HG03558 (cell line): ENCODE measurements around the gene DUOXA2.
A peak's percentile ranks its signal among the peaks of the same experiment; 100 is the strongest.

Source experiments
- ATAC-seq: cut with Tn5 transposase; IDR thresholded peaks from one replicate; pipeline ENCODE4 v1.9.1; 2021; ENCODE audit warnings: moderate number of reproducible peaks; ENCODE audit not compliant: unreplicated experiment; ENCODE audit errors: extremely low read depth

The DUOXA2 gene

DNA sequence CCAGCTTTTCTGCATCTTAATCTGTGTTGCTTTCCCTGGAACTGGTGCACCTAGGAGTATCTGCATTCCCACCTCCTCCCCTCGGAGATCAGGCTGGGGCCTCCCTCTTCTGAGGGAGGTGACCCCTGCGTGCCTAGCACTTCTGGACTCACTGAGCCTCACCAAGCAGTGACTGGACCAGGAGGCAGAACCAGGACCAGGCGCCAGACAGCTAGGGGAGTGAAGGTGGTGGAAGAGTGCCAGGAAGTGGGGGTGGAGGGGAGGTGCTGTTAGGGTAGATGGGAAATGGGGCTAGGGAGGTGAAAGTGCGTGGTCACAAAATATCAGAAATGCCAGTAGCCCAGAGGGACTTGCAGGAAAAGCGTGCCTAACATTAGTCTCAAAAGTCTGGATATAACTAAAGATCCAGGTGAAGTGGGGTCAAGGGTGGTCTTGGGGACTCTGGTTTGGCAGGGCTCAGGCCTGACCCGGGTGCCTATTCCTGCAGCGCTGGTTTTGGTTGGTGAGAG is 1.2 kb downstream of the DUOXA2 start:
- no peak for ATAC-seq

GRCh38 chr15:45116006-45116481 is 1.9 kb downstream of the DUOXA2 start:
- ATAC-seq = no peak

GRCh38 chr15:45116482-45117307 is 2.6 kb downstream of the DUOXA2 start:
- no peak for ATAC-seq

DNA sequence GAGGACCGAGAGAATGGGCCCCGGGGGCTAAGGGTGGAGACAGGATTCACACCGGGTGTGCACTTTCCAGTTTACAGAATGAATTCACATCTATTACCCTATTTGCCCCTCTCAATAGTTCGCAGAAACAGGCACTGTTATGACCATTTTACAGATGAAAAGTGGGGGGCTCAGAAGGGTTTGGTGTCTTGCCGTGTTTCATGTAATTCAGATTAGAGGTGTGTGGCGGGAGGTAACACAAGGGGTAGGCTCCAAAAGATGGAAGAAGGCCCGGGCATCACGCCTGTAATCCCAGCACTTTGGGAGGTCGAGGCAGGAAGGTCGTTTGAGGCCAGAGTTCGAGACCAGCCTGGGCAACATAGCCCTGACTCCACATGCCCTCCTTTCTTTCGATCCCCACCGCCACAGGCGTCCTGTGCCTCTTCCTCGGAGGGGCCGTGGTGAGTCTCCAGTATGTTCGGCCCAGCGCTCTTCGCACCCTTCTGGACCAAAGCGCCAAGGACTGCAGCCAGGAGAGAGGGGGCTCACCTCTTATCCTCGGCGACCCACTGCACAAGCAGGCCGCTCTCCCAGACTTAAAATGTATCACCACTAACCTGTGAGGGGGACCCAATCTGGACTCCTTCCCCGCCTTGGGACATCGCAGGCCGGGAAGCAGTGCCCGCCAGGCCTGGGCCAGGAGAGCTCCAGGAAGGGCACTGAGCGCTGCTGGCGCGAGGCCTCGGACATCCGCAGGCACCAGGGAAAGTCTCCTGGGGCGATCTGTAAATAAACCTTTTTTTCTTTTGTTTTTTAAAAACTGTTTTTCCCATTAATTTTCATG is 3.4 kb downstream of the DUOXA2 start:
- ATAC-seq = no peak

GRCh38 chr15:45118131-45118588 is 4.0 kb downstream of the DUOXA2 start:
- ATAC-seq = peak; percentile 88

- ATAC-seq = no peak
Measured at GRCh38 chr15:45118996-45119395, 4.9 kb downstream of the DUOXA2 start.

DNA sequence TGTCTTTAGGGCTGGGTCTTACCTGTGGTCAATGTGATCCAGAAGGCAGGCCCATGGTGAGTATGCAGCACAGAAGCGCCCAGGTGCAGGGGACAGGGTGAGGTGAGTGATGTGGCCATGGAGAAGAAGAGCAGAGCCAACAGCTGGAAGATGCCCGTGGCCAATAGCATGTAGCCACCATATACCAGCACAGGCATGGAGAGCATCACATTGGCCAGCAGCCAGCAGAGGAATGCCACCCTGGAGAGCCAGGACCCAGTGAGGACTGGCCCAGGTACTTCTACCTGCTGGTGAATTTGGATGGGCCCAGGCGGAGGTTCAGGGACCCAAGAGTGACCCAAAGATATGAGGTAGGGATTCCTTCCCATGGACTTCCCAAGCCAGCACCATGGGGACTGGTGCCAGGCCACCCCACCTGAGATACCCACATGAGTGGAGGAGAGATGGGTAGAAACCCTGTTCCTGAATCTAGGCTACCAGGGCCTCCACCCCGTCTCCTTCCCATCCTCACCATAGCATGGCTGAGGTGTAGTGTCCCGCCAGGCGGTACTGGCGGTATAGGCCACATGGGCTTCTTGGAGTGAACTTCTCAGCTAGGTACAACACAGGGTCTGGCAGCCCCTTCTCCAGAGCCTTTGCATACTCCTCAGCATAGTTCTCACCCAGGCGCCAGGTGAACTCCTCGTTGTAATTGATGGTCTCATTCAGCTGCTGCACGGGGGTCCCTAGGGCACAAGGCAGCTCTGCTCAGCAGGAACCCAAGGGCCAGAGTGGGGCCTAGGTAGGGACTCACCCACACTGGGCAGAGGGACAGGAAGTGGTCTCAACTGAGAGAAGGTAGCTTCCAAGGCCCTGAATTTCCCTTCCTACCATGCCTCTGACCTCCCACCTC is 6.2 kb downstream of the DUOXA2 start:
- no peak for ATAC-seq

DNA sequence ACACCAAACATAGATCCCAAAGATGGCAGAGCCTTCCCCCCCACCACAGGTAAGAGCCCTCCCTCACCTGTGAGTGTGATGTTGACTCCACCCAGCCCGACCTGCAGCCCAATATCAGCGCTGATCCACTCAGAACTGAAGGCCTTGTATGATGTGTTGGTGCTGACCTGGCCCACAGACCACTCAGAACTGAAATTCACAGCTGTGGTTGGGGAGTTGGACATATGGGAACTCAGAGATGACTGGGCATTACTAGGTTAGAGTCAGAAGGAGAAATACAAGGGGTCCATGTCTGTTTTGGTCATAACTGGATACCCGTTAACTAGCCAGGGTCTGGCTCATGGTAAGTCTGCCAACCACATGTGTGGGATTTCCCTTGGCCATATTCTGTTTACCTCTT is 6.9 kb downstream of the DUOXA2 start:
- no peak for ATAC-seq

DNA sequence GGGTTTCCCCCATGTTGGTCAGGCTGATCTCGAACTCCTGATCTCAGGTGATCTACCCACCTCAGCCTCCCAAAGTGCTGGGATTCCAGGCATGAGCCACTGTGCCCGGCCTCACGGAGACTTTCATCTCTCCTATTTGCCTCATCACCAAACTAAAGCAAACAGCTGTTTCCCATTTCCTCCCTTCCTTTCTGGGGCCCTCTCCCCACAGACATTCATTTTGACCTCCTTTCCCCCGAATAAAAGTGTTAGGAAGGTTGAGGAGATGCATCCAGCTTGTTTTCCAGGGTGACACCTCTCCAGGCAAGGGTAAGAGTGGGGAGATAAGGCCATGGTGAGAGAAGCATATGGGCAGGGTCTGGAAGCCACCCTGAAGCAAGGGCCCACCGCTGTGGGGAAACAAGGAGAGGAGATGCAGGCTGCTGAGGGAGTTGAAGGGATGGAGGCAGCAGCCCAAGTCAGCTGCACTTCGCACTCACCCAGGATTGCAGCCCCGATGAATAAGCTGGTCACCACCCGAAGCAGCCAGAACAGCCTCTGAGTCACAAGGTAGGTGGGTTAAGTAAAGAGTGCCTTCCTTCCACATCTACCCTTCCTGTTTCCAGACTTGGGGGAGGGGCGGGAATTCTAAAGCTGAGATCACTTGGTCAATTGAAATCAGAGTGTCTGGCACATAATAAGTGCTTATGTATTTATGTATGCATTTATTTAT is 7.7 kb downstream of the DUOXA2 start:
- ATAC-seq = no peak

DNA sequence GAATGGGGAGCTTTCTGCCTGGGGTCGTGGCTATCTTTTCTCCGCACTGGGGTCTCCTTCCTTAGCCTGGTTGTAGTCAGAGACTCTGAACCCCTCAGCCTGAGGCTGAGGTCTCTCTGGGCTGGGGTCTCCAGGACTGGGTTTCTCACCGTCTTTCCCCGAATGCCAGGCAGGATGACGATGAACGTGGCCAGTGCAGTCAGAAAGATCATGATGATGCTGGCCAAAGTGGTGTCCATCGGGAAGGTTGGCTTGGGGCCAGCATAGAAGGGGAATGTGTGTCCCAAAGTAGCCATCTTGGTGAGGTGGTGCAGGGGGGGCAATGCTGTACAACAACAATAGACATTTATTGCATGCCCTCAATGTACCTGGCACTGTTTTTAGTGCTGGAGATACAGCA is 8.6 kb downstream of the DUOXA2 start:
- no peak for ATAC-seq

GRCh38 chr15:45123397-45123796 is 9.3 kb downstream of the DUOXA2 start:
- no peak for ATAC-seq

DNA sequence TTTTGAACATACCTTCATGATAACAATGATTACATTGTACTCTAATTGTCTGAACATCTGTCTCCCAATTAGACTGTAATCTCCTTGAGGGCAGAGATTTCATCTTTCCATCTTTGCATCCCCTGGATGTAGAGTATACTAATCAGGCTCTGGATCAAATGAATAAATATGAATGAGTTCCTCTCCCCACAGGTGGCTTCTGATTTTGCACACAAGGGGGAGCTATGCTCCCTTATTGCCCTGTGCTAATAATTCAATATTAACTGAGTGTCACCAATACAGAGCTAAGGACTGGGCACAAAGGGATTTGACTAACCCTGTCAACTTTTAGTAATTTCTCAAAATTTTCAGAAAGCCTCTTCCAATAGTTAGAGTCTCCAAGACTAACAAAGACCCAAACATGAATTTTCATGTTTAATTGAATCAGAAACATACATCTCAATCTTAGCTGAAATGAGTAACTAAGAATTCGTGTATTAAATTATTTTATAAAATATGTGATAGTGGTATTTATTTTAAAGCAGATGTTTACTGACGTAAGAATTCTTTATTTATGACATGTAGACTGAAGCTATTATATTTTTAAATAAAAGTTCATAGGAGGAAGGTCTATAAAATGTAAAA is 12.5 kb downstream of the DUOXA2 start:
- ATAC-seq = no peak

DNA sequence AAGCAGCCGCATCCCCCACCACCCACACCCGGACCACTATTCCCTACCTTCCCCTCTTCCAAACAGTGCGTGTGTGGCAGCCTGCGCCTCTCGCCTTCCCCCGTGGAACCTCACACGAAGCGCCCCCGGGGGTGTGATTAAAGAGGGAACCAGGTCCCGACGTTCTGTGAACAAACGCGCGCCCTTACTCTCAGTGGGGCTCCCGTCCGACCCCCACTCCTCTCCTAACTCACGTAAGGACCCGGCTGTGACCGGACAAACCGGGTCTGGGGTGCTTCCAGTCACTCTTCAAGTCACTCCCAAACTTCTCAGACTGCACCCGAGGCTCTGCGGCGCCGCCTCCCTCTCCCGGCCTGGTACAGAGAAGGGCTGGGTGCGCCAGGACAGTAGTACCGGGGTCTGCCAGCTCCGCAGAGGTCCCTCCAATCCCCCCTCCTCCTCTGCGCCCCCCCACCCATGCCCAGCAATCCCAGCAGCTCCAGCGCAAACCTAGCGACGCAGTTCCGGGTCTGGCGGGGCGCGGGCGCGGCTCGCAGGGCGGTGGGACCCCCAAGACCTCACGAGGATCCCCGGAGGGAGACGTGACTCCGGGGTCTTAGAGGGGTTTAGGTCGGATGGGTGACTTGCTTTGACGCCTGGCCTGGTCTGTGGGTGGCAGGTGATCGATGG is 15.0 kb downstream of the DUOXA2 start:
- ATAC-seq = no peak

DNA sequence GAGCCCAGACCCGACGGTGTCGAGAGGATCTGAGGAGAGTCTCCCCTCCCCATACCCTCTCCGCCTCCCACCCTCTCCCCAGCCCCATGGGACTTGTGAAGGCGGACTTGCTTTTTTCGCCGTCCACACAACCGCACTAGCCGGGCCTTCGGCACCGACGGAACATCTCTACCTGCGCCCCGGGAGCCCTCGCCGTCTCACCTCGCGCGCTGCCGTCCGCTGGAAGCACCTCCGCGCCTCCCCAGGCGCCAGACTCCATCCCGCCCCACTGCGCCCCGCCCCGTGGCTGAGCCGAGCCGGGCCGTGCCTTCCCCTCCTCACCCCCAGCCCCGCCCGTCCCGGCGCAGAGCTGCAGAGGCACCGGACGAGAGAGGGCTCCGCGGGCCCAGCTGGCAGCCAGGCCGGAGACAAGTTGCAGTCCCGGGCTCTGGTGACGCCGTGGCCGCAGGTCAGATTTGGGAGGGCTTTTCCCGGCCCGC is 15.6 kb downstream of the DUOXA2 start, which contains the start of the genes DUOX1 and DUOXA1:
Gene DUOX1, plus strand, starts transcription at position 344 of the 479 bp plus-strand sequence. CDS start 1,973 bp downstream, outside the sequence.
Gene DUOXA1, minus strand, starts transcription at position 229 of the 479 bp plus-strand sequence. CDS start 6,865 bp downstream, outside the sequence.
- no peak for ATAC-seq

DNA sequence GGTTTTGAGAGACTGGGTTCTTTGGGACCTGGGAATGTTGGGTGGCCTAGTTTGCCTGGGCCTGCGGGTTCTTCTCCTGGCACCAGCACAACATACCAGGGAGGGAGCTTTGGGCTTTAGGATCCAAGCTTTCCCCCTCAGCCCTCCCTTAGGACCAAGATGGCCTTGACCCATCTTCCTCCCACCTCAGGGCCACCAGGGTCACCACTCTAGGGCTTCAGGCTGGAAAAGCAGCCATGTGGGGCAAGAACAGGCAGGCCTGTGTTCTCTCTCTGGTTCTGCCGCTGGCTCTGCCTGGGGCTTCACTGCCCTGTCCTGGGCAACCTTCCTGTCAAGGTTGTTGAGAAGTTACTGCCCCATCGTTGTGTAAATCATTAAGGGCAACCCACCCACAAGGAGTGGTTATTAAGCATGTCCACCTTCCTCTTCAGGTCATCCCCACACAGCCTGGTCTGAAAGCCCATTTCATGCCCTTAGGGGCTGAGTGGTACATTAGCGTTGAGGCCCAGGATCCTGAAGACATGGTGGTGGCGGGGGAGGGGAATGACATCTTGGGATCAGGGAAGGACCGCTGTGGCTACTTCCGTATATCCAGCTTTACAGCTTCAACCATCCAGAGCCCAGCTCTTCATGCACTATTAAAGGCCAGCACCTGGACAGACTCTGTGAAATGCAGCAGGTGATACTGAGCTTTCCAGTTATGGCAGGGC is 16.3 kb downstream of the DUOXA2 start:
- ATAC-seq = no peak

DNA sequence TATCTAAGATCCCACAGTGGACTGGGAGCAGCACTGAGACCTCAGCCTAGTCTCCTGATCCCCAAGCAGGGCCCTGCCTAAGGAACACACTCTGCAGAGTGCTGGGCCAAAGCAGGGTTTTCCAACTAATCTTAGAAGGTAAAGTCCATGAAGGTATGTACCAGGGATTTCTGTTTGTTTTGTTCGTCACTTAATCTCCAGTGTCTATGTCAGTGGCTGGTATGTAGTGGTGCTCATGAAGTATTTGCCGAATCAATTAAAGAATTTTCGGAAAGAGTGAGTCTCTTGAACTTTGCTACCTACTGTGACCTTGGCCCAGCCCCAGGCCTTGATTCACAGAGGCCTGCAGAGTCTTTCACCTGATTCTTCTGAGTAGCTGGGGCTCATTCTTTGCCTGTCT is 17.4 kb downstream of the DUOXA2 start:
- ATAC-seq = no peak

GRCh38 chr15:45132844-45133560 is 18.9 kb downstream of the DUOXA2 start:
- ATAC-seq = no peak
